ENCODE measurements around the gene RYR2. TPM values are rescaled to one million over a fixed set of nuclear protein-coding genes. Genes with fewer than 3 reads are reported as not detected.
"Not testable (repeated sequence)": the region's sequence is repeated elsewhere in the genome, so short reads cannot be mapped to it uniquely, and the experiment has no call there.

Gene RYR2
- total RNA-seq, 4 donors from 2014 or later, result 0.13 to 2.5 (median 0.88) TPM

GRCh38 chr1:237838320-237838719, 796.3 kb downstream of the RYR2 start:
- no peak for DNase-seq
- TF ChIP-seq POLR2A (IDR thresholded peaks at IDR 0.05), result no peak
- no peak for TF ChIP-seq CTCF (IDR thresholded peaks at IDR 0.05)
- H3K9me3 ChIP-seq, result no peaks in the 10 kb centered on the region
- no peak overlapping the region for H3K27ac ChIP-seq
- no peaks in the 10 kb centered on the region for H3K27me3 ChIP-seq
- H3K36me3 ChIP-seq, result no peaks in the 10 kb centered on the region
- no peak overlapping the region for H3K4me3 ChIP-seq
- H3K4me1 ChIP-seq, result no peaks in the 10 kb centered on the region

- no peak overlapping the region for H3K4me3 ChIP-seq
- H3K9me3 ChIP-seq, result no peaks in the 10 kb centered on the region
- H3K4me1 ChIP-seq, result no peaks in the 10 kb centered on the region
- no peaks in the 10 kb centered on the region for H3K36me3 ChIP-seq
- TF ChIP-seq POLR2A (IDR thresholded peaks at IDR 0.05) (no peak), CTCF (IDR thresholded peaks at IDR 0.05) (no peak)
- no peak for DNase-seq
- H3K27me3 ChIP-seq, result no peaks in the 10 kb centered on the region
- H3K27ac ChIP-seq, result no peak overlapping the region
These were observed 797.0 kb downstream of the RYR2 start for GRCh38 chr1:237838904-237839534.

- no peaks in the 10 kb centered on the region for H3K27me3 ChIP-seq
- TF ChIP-seq POLR2A (IDR thresholded peaks at IDR 0.05), result no peak
- DNase-seq, result no peak
- no peaks in the 10 kb centered on the region for H3K36me3 ChIP-seq
- H3K4me1 ChIP-seq, result no peaks in the 10 kb centered on the region
- H3K4me3 ChIP-seq, result no peak overlapping the region
- H3K9me3 ChIP-seq, result no peaks in the 10 kb centered on the region
- no peak overlapping the region for H3K27ac ChIP-seq
These were observed 799.5 kb downstream of the RYR2 start for GRCh38 chr1:237841485-237841884.

DNA sequence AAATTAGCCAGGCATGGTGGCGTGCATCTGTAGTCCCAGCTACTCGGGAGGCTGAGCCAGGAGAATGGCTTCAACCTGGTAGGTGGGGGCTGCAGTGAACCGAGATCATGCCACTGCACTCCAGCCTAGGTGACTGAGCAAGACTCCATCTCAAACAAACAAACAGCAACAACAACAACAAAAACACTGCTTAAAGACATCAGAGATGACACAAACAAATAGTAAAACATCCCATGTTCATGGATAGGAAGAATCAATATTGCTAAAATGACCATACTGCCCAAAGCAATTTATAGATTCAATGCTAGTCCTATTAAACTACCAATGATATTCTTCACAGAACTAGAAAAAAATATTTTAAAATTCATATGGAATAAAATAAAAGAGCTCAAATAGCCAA, 801.5 kb downstream of the RYR2 start:
- not testable (repeated sequence) for H3K4me1 ChIP-seq, H3K27me3 ChIP-seq, DNase-seq, H3K36me3 ChIP-seq, H3K27ac ChIP-seq, H3K9me3 ChIP-seq, H3K4me3 ChIP-seq

- DNase-seq, result peak in 2 of 3 donors; percentile 53 to 66
- peak in 4 of 6 experiments; percentile 20 to 48 (median 40) for TF ChIP-seq CTCF (IDR thresholded peaks at IDR 0.05)
- no peak for TF ChIP-seq POLR2A (IDR thresholded peaks at IDR 0.05)
- H3K4me3 ChIP-seq, result no peak overlapping the region
These were observed 809.3 kb downstream of the RYR2 start for GRCh38 chr1:237851210-237851845.

DNA sequence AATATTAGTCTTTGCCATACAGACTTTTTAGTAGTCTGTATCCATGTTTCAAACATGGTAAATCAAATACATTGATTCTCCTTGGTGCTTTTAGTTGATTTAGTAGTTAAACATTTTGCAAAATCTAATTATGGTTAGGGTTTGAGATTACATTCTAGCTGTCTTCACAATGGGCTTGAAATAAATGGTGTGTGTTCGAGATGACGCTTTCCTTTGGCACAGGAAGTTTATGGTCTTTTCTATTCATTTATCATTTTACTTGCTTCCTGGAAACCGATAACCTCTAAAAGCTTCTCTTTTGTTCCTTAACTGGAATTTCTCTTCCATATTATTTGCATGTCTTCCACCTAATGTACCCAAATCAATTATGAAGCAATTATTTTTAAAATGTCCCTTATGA, 810.4 kb downstream of the RYR2 start:
- TF ChIP-seq CTCF (IDR thresholded peaks at IDR 0.05), result no peak
- no peak for TF ChIP-seq POLR2A (IDR thresholded peaks at IDR 0.05)
- Histone ChIP-seq H3K36me3 (no peaks in the 10 kb centered on the region), H3K4me3 (no peak overlapping the region)

More at GRCh38 chr1:237851210-237851845, 809.3 kb downstream of the RYR2 start:
- no peak overlapping the region for H3K27ac ChIP-seq
- H3K36me3 ChIP-seq, result no peaks in the 10 kb centered on the region
- H3K4me1 ChIP-seq, result no peaks in the 10 kb centered on the region
- H3K27me3 ChIP-seq, result no peaks in the 10 kb centered on the region
- H3K9me3 ChIP-seq, result no peaks in the 10 kb centered on the region

More for the DNA sequence above, 810.4 kb downstream of the RYR2 start:
- Histone ChIP-seq H3K27ac (no peak overlapping the region), H3K9me3 (no peaks in the 10 kb centered on the region), H3K27me3 (no peaks in the 10 kb centered on the region), H3K4me1 (no peaks in the 10 kb centered on the region)
- no peak for DNase-seq
